ENCODE measurements around the gene SMIM1. TPM values are rescaled to one million over a fixed set of nuclear protein-coding genes. Genes with fewer than 3 reads are reported as not detected.

Gene SMIM1
- total and polyA plus RNA-seq, 9 of the 15 experiments (the other 6 are each of a cell fraction or from before 2014, with no cell fraction given), result 2.3 to 125 (median 24.3) TPM

- TF ChIP-seq CREB5 (CRISPR knock-in tag; IDR thresholded peaks at IDR 0.05), result no peak
- peak; percentile 29 for TF ChIP-seq SUPT5H (IDR thresholded peaks at IDR 0.05)
- TF ChIP-seq RFX1 (IDR thresholded peaks at IDR 0.05), result no peak
- TF ChIP-seq CEBPZ (IDR thresholded peaks at IDR 0.05; ENCODE audit: borderline replicate concordance, low read depth, low read length), result no peak
- TF ChIP-seq MCM3 (IDR thresholded peaks at IDR 0.05), result no peak
- peak; percentile 24 for TF ChIP-seq HNRNPLL (IDR thresholded peaks at IDR 0.05; ENCODE audit: low read depth, low read length, poor library complexity, severe bottlenecking)
- TF ChIP-seq CHD2 (IDR thresholded peaks at IDR 0.05; ENCODE audit: low read depth, low read length), result no peak
- TF ChIP-seq E2F6 (IDR thresholded peaks at IDR 0.05; ENCODE audit: borderline replicate concordance in 1 of 2, extremely low read depth in 1 of 2, insufficient read depth in 1 of 2, insufficient read length in 1 of 2, low read depth in 1 of 2, low read length in 1 of 2, poor library complexity in 1 of 2, severe bottlenecking in 1 of 2), result peak; percentile 1 to 2
- no peak for TF ChIP-seq HMG20A (CRISPR knock-in tag; conservative IDR thresholded peaks at IDR 0.05)
- TF ChIP-seq PRPF4 (IDR thresholded peaks at IDR 0.05; ENCODE audit: insufficient read depth, low read depth, low read length, poor library complexity, severe bottlenecking), result no peak
- no peak for TF ChIP-seq STAT6 (CRISPR knock-in tag; IDR thresholded peaks at IDR 0.05)
- TF ChIP-seq ZFP36 (IDR thresholded peaks at IDR 0.05; ENCODE audit: low read depth, low read length, partially characterized antibody), result no peak
- peak; percentile 78 for TF ChIP-seq SNRNP70 (optimal IDR thresholded peaks at IDR 0.05; ENCODE audit: low read depth, low read length)
- no peak for TF ChIP-seq ARID3B (CRISPR knock-in tag; IDR thresholded peaks at IDR 0.05; ENCODE audit: borderline replicate concordance)
Measured at GRCh38 chr1:3779265-3779911, 6.8 kb downstream of the SMIM1 start (continued).
